C1 segment of cervical spinal cord (tissue), 14 donors: ENCODE measurements around the gene PPM1H.
"Not testable (repeated sequence)": the region's sequence is repeated elsewhere in the genome, so short reads cannot be mapped to it uniquely, and the experiment has no call there.

ENCODE experiments used
- DNase-seq, 14 donors: peaks; one replicate each; lab custom pipeline; 2025; lab: John Stamatoyannopoulos, UW

PPM1H gene

DNA sequence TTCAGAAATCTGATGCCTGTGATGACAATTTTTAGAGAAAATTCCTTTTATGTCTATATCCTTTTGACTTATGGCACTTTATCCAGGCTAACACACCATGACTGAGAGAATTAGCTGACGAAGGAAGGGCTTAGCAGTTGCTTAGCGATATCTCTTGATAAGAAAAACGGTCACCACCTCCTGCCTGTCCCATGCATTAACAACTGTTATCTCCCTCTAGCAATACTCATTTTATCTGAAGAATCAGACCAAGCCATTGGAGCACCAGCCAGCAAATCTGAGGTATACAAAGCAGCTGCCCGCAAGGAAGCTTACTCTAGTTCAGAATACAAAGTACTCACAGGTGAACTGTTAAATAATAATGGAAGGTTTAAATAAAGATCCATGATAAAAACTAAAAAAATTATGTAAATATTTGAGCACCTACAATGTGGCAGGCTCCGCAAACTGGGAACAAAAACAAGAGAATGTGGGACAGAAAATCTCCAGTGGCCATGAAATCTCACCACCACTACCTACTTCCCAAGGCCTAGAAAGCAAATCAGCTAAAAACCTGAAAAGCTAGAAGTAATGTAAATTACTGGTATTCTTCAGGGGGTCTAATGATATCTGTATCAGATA is 24.3 kb downstream of the PPM1H start:
- DNase-seq, result no peak

DNA sequence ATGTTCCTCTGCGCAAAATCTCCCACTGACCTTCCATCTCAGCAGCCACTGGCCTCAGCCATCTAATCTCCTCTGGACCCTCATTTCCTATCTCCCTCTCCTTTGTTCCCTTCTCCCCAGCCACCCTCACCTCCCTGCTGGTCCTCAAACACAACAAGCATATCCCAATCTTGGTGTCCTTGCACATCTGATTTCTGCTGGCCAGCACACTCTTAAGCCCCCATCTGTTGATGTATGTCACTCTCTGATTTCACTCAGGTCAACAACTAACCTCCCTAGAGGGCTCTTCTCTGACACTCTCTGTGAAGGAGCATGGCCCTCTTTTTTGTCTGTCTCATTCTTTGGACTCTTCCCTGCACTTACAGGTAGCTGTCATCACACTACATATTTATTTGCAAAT is 25.6 kb downstream of the PPM1H start:
- DNase-seq, result no peak

DNA sequence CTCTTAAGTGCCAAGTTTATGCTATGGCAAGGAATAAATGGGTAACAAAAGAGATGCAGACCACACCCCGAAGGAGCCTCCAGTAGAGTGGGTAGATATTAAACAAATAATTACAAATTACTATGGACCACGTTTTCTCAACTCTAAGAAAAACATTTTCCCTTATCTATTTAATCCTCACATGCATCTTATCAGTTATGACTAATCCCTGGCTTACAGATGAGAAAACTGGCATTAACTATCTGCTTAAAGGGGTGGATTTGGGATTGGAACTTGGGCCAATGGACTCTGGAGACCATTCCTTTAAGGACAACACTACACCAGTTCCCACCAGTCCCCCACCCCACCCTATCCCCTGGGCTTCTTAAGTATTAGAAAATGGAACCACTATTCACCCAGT is 26.3 kb downstream of the PPM1H start:
- DNase-seq, result no peak

DNA sequence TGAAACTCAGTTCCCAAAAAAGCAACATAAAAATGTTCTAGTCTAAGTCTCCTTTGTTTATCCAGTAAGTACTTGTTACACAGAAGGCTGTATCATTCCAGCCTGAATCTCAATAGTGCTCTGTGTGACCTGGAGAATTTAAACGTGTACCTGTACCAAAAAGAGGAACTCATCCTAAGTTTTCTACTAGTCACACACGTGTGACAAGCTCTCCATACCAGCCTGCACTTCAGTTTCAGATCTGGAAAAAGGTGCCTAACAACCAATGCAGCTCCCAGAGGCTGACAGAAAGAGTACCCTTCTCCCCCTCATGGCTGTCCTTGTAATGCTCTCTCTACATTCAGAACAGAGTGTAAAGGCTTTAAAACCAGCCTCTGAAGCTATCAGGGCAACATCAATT is 27.4 kb downstream of the PPM1H start:
- DNase-seq, result peak in 1 of 14 donors; percentile 18

DNA sequence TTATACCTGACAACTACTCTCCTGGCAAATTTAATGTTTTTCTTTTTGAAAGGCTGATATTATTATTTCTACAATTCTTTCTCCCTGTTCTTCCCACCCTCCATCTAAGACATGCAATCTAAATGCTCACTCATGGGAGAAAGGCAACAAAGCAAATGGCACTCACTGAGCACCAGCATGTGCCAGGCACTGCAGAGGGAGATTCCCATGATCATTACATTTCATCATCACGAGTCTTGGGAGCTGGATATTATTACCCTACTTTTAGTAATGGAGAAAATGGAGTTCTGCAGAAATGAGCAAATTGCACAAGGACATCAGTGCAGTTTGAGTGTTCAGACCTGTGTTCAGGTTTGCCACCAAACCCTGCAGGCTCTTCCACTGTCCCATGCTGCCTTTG is 27.9 kb downstream of the PPM1H start:
- DNase-seq, result no peak

DNA sequence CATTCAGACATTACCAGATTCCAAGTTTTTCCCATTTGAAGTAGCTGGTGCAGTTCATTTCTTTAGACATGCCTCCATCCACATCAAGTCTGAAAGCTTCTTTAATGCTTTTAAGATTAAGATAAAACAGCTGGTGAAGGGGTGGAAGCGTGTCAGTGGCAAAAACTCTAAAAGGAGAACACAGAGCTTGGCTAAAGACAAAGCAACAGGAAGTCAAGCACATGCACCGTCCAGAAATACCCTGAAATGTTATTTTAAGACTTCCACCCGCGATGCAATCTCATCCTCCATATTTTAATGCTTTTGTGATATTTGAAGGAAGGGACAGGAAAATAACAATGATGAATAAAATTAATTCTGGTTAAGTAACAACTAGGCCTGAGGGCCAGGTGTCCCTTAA is 31.8 kb downstream of the PPM1H start:
- no peak for DNase-seq

DNA sequence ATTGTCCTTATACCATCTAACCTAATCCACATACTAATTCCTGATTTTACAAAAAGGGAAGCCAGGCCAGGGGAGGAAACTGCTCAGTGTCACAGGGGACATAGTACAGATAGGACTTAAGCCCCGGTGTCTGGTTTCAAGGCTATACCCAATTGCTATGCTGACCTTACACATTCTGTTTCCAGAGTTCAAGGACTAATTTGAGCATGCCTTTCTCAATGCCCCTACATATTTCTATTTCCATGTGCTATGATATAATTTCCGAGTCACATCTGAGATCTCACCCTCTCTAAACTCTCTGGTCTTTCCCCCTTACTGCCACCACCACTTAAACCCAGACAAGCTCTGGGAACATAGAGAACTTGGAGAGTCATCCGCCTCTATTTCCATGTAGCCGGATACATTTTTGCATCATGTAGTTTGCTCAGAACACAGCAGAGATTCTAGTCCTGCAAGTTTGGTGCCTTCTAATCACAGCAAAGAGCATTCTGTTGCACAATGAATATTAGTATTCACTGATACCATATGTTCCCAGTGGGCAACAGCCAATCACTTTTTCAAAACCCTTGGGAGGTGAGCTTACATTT is 34.2 kb downstream of the PPM1H start:
- no peak for DNase-seq

DNA sequence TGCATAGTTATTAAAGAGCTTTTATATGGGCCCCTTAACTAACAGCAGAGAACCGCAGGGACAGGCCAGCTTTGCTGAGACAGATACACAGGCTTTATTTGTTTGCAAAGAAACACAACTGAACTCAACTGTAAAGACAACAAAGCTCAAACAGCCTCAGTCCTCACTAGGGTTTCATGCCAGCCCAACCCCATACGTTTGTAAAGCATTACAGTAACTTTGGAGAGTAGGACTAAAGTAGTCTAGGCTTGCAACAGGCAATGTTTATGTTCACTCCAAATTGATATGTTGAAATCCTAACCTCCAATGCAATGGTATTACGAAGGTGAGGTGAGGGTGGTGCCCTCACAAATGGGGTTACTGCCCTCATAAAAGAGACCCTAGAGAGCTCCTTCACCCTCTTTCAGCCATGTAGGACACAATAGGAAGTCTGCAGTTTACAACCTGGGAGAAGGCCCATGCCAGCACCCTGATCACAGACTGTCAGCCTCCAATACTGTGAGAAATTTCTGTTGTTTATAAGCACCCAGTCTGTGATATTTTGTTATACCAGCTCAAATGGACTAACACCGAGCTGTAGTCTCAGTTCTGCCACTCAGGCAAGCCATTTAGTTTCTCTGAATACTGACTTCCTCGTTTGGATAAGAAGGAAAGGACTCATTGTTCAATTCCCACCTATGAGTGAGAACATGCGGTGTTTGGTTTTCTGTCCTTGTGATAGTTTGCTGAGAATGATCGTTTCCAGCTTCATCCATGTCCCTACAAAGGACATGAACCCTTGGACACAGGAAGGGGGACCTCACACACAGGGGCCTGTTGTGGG is 35.2 kb downstream of the PPM1H start:
- no peak for DNase-seq

DNA sequence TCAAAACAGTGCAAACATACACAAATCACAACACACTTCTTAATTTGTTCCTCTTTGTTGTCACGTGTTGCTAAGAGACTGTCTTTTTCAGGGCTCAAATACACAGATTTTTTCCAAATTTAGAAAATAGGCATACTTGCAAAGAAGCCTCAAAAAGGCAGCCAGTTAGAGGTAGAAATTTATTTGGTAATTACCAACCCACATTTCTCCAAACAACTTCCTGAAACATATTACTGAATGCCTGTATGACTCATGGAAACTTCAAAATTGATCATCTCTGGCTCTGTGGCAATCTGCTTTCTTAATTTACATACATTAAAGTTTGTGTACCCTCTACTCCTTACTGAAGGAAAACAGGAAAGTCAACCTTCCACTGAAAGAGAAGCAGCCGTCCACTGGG is 36.4 kb downstream of the PPM1H start:
- no peak for DNase-seq

DNA sequence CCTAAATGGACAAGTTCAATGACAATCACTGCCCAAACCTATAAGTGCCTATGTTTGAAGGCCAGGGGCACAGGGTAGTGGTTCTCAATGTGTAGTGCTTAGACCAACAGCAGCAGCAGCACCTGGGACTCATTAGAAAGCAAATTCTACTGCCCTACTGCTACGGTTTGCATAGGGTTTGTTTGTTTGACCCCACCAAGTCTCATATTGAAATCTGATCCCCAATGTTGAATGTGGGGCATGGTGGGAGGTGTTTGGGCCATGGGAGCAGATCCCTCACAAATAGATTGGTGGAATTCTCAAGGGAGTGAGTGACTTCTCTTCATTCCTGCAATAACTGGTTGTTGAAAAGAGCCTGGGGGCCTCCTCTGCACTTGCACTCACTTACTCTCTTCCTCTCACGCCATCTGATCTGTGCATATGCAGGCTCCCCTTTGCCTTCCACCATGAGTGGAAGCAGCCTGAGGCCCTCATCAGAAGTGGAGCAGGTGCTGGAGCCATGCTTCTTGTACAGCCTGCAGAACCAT is 39.5 kb downstream of the PPM1H start:
- DNase-seq, result no peak

DNA sequence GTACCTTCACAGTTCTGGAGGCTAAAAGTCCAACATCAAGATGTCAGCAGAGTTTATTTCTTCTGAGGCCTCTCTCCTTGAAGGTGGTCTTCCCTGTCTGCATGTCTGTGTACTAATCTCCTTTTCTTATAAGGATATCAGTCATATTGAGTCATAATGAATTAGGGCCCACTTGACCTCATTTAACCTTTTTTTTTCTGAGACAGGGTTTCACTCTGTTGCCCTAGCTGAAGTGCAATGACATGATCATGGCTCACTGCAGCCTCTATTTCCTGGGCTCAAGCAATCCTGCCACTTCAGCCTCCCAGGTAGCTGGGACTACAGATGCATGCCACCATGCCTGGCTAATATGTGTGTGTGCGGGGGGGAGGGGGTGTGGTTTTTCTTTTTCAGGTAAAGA is 41.7 kb downstream of the PPM1H start:
- no peak for DNase-seq

DNA sequence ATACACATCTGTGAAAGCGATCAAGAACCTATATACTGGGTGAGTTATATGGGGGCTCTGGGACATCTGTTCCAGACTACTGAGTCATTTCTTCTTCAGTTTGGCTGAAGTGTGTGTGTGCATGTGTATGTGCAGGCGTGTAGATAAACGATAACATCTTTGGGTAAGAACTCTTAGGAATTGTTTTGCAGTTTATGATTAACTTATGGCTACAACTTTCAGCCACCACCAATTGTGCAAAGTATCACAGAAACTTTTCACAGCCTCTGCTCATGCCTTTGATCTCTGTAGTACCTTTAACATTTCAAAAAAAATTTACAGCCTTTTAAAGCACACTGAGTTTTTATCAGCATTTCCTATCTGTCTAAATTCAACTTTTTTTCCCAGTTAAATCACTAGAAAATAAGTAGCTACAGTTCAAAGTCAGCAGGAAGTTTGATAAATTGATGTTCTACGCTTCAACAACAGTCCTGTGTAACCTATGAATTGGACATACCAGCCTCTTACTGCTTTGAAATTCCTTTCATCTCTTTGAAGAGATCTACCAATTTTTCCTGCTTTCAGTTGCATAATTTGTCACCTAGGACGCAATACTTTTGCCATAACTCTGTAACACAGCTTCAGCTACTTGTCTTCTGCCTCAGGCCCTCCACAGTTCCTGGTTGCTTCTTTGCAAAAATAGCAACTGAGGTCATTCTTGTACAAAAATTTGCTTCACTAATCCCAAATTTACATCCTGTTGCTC is 43.0 kb downstream of the PPM1H start:
- no peak for DNase-seq

DNA sequence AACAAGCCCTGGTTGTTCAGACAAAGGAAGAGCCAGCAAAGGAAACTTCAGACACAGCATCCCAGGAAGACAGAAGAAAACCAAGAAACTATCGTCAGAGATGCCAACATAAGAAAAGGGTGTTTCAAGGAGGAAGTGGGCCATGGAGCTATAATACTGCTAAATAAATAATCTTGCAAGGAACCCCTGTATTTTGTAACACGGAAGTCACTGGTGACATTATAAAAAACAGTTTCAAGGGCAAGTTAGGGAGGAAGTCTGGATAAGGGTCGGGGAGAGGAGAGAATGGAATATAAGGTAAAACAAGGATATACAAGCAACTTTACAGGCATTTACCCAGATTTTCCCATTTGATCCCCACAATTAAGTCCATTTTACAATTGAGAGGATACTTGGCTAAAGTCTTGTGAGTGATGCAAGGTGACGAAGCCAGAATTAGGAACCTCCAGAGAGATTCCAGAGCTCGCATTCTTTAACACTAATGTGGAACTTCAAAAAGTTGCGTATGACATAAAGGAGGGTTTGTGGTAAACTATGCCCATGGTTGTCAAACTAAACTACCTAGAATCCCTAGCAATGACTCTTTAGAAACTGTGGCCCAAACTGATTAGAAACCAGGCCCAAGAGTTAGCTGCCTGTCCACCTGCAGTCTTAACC is 46.4 kb downstream of the PPM1H start:
- no peak for DNase-seq

DNA sequence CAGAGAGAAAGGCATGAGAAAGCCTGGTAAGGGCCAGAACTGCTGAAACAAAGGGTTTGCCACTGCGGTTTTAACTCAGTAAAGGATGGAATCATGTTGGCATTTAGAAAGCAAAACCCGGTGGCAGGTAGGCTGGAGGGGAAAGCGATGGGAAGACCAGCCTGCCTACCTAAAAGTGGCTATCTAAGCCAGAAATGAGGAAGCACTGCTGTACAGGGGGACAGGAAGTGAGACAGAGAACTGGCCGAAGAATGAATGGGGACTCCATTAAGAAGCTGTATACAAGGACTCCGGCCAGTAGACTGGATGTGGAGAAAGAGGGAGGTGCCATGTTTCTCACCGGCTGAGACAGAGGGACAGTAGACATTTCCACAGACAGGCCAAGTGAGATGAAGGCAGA is 48.2 kb downstream of the PPM1H start:
- no peak for DNase-seq

DNA sequence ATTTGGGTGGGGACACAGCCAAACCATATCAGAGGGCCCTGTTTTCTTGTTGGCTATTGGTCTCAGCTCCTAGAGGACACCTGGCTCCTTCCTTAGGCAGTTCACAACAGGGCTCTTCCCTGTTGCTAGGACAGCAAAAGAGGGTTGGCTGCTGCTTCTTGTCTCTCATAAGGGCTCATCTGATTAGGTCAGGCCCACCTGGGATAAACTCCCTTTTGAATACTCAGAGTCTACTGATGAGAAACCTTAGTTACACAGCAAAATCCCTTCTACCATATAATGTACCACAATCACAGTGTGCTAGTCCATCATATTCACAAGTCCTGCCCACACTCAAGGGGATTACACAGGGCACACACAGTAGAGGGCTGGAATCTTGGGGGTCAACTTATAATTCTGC is 49.7 kb downstream of the PPM1H start:
- DNase-seq, result no peak

DNA sequence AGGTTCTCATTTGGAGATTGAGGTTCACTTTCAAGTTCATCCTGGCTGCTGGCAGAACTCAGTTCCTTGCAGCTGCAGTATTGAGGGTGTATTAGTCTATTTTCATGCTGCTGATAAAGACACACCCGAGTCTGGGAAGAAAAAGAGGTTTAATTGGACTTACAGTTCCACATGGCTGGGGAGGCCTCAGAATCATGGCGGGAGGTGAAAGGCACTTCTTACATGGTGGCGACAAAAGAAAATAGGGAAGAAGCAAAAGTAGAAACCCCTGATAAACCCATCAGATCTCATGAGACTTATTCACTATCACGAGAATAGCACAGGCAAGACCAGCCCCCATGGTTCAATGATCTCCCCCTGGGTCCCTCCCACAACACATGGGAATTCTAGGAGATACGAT is 50.1 kb downstream of the PPM1H start:
- DNase-seq, result not testable (repeated sequence)

DNA sequence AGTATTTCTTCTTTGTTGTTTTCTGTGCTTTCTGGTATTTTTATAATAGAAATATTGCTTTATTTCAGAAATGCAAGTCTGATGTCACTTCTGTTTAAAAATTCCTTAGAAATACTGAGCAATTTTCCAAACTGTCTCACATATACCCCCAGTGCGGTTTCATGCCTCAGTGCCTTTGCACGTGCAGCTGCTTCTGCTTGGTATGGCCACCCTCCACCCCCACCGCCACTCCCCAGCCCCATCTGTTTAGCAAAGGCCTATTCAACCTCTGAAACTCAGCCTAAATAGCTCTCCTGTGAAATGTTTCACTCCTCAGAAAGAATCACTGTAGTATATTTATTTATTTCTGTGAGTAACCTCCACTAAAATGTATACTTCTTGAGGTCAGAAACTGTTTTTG is 52.3 kb downstream of the PPM1H start:
- no peak for DNase-seq

DNA sequence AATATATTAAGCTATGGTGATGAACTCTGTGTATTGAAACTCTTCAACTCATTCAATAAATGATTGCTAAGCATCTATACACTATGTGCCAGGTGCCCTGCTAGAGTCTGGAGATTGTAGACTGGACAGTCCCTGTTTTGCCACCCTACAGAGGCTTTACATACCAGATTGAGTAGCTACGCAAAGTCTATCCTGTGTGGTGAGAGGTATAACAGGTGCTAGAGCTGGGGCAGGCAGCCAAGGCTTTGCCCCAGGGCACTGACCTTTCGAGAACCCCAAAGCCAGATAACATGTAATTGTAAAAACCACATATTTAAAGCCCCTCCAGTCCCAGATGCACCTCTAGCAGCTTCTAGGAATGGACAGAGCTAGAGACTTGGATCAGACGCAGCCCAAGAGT is 52.8 kb downstream of the PPM1H start:
- no peak for DNase-seq

DNA sequence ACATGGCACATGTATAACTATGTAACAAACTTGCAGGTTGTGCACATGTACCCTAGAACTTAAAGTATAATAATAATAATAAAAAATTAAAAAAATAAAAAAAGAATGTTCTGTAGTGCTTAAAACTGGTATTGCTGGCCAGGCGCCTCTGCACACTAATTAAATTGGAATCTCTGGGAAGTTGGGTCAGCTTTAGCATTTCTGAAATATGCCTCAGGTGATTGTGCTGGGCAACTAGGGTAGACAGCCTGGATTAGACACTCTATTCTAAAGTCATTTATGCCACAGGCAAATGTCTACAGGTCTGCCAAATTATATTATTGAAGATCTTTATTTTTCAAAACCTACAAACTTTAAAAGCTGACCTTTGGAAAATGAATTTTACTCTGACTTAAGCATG is 55.3 kb downstream of the PPM1H start:
- no peak for DNase-seq

DNA sequence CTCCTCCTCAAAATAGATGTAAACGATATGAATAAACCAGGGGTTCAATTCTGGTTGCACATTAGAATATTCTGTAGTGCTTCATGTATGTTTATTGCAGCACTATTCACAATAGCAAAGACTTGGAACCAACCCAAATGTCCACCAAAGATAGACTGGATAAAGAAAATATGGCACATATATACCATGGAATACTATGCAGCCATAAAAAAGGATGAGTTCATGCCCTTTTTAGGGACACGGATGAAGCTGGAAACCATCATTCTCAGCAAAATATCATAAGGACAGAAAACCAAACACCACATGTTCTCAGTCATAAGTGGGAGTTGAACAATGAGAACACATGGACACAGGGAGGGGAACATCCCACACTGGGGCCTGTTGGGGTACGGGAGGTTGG is 55.7 kb downstream of the PPM1H start:
- DNase-seq, result not testable (repeated sequence)

DNA sequence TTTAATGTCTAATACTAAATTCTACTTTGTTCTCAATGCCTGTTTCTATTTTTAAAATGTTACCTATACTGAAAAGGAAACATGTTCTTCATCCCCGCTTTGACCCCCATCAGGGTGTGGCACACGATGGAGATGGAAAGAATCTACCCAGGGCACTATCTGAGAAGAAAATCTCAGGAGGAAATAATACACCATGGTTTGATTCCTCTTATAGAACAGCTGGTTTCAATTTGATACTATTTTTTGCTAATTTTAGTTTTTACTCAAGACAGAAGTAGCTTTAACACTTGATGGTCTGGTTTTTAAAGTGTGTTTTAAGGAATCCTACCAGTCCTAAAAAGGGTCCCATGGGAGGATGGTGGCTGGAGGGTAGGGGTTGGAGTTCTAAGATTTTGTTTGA is 56.7 kb downstream of the PPM1H start:
- DNase-seq, result no peak
